ENCODE measurements around the gene CDH4.

The CDH4 gene

GRCh38 chr20:61324906-61325305, 72.8 kb downstream of the CDH4 start:
- Mint-ChIP-seq H3K27ac (no peak overlapping the region), H3K9me3 (no peaks in the 10 kb centered on the region), H3K36me3 (ENCODE audit: low read depth) (no peaks in the 10 kb centered on the region), H3K4me1 (ENCODE audit: low read depth) (no peaks in the 10 kb centered on the region), H3K4me3 (no peak overlapping the region), H3K27me3 (no peaks in the 10 kb centered on the region)
- intact Hi-C loops (cut with micrococcal nuclease), result no loop called here

DNA sequence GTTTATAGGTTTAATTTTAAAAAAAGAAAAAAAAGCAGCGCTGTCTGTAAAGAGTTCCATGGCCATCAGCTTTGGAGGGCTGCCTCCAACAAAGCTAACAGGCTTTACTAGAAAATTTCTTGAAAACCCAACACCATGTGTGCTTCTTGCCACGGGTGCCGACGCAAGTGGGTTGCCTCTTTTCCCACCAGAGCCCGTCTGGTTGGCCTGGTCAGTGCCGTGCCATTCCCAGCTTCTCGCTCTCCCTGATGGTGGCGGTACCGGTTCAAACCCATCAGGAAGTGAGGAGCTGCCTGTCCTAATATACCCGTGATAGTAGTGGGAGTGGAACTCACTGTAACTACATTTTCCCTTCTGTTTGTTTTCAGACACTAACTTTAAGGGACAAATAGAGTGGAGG, 73.7 kb downstream of the CDH4 start:
- H3K27ac Mint-ChIP-seq, result no peak overlapping the region
- no peaks in the 10 kb centered on the region for H3K27me3 Mint-ChIP-seq
- no peaks in the 10 kb centered on the region for H3K9me3 Mint-ChIP-seq
- no peak overlapping the region for H3K4me3 Mint-ChIP-seq
- intact Hi-C loops (cut with micrococcal nuclease), result no loop called here
- no peaks in the 10 kb centered on the region for H3K4me1 Mint-ChIP-seq (ENCODE audit: low read depth)
- no peaks in the 10 kb centered on the region for H3K36me3 Mint-ChIP-seq (ENCODE audit: low read depth)

- Mint-ChIP-seq H3K4me1 (ENCODE audit: low read depth) (no peaks in the 10 kb centered on the region), H3K36me3 (ENCODE audit: low read depth) (no peaks in the 10 kb centered on the region), H3K4me3 (no peak overlapping the region), H3K27ac (no peak overlapping the region), H3K9me3 (no peaks in the 10 kb centered on the region), H3K27me3 (no peaks in the 10 kb centered on the region)
- intact Hi-C loops (cut with micrococcal nuclease), result no loop called here
These were observed 77.0 kb downstream of the CDH4 start for GRCh38 chr20:61328911-61329558.

DNA sequence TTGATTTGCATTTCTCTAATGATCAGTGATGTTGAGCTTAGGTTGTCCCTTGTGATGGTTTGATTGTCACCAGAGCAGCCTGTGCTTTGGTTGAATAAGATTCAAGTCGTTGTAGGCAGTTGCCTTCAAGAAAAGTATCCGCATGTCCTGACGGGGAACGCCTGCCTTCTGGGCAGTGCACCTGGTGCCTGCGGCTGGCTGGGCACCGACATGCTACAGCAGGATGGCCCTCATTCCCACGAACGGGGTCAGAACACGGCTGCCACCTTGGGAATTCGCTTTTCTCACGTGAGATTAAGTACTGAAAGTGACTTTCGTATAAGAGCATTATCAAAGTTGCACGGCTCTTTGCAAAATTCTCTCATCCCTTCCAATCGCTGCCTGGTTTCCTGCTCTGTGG, 78.4 kb downstream of the CDH4 start:
- intact Hi-C loops (cut with micrococcal nuclease), result no loop called here
- Mint-ChIP-seq H3K36me3 (ENCODE audit: low read depth) (no peaks in the 10 kb centered on the region), H3K27me3 (no peaks in the 10 kb centered on the region), H3K4me1 (ENCODE audit: low read depth) (no peaks in the 10 kb centered on the region), H3K27ac (no peak overlapping the region), H3K9me3 (no peaks in the 10 kb centered on the region), H3K4me3 (no peak overlapping the region)

DNA sequence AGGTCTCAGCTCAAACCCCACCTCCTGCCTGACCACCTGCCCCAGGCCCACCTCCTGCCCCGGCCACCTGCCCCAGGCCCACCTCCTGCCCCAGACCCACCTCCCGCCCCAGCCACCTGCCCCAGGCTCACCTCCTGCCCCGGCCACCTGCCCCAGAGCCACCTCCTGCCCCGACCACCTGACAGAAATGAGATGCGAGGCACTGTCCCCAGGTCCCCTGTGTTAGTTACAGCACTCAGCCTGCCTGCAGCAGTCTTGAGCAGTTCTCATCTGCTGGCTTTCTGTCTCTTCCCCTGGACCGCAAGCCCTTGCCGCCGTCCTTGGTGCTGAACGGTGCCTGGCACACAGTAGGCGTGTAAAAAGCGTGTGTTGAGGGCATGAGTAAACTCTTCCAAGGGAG, 79.5 kb downstream of the CDH4 start:
- intact Hi-C loops (cut with micrococcal nuclease), result no loop called here
- Mint-ChIP-seq H3K4me3 (no peak overlapping the region), H3K4me1 (ENCODE audit: low read depth) (no peaks in the 10 kb centered on the region), H3K27ac (no peak overlapping the region), H3K27me3 (no peaks in the 10 kb centered on the region), H3K9me3 (no peaks in the 10 kb centered on the region), H3K36me3 (ENCODE audit: low read depth) (no peaks in the 10 kb centered on the region)

DNA sequence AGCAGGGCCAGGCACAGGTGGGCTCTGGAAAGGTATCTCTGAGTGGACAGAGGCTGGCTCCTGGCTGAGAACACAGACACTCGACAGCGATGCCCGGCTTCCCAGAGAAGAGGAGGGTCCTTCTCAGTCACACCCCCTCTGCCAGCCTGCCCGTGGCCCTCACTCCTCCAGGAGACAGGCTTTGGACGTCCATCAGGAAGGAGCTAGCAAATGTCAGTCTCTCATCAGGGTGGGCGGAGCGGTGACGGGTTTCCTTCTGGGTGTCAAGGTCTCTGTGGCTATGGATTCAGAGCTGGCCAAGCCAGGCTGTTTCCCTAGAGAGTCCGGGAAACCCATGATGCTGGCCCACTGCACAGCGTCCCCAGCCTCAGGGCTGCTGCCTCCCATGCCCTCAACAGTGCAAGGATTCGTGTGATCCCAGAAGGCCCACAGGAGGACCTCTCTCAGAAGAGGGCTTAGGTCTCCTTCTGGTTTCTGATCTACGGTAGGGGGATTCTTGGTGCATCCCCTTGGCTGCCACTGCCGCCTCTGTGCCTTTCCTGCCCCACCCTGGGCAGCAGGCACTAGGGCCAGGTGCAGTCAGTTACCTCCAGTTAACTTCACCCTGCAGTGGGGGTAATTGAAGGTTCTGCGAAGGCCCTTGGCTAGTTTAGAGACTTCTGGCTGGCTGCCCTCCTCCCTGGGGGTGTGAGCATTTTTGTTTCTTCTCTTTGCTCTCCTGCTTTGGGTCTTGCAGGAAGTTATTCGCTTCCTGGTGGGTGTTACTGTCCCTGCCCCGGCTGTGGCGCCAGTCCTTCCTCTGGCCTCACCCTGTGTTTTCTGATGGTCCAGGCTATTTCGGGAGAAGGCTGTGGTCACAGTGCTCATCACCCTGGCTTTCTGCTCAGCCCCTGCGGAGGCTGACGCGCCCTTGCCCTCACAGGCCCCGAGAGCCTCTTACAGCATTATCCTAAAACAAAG, 80.2 kb downstream of the CDH4 start:
- Mint-ChIP-seq H3K27ac (no peak overlapping the region), H3K4me1 (ENCODE audit: low read depth) (no peaks in the 10 kb centered on the region), H3K36me3 (ENCODE audit: low read depth) (no peaks in the 10 kb centered on the region), H3K4me3 (no peak overlapping the region), H3K9me3 (no peaks in the 10 kb centered on the region), H3K27me3 (no peaks in the 10 kb centered on the region)
- intact Hi-C loops (cut with micrococcal nuclease), result no loop called here

- H3K27ac Mint-ChIP-seq, result no peak overlapping the region
- H3K9me3 Mint-ChIP-seq, result no peaks in the 10 kb centered on the region
- intact Hi-C loops (cut with micrococcal nuclease), result no loop called here
- no peaks in the 10 kb centered on the region for H3K36me3 Mint-ChIP-seq (ENCODE audit: low read depth)
- no peaks in the 10 kb centered on the region for H3K27me3 Mint-ChIP-seq
- no peak overlapping the region for H3K4me3 Mint-ChIP-seq
- H3K4me1 Mint-ChIP-seq (ENCODE audit: low read depth), result no peaks in the 10 kb centered on the region
These were observed 81.5 kb downstream of the CDH4 start for GRCh38 chr20:61333484-61334108.

GRCh38 chr20:61340157-61340556, 88.1 kb downstream of the CDH4 start:
- intact Hi-C loops (cut with micrococcal nuclease), result no loop called here
- Mint-ChIP-seq H3K4me1 (ENCODE audit: low read depth) (no peaks in the 10 kb centered on the region), H3K36me3 (ENCODE audit: low read depth) (no peaks in the 10 kb centered on the region), H3K9me3 (no peaks in the 10 kb centered on the region), H3K27me3 (no peaks in the 10 kb centered on the region), H3K27ac (no peak overlapping the region), H3K4me3 (no peak overlapping the region)

DNA sequence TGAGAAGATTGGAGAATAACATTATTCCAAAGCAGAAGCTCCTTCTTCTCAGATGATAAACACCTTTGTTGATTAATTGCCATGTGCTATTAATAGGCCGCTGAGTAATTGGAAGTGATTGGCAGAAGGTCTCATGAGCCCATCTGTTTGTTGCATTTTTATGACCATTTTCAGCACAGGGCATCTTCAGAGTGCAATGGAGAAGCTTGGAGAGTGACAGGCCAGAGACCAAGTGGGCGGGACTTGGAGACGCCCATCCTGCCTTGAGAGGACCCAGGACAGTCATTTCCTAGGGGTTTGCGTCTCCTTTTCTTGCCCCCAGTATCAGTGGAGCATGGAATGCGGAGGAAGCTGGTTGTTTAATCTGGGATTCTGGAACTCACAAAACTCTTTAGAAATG, 89.5 kb downstream of the CDH4 start:
- Mint-ChIP-seq H3K27me3 (no peaks in the 10 kb centered on the region), H3K4me3 (no peak overlapping the region), H3K4me1 (ENCODE audit: low read depth) (no peaks in the 10 kb centered on the region), H3K36me3 (ENCODE audit: low read depth) (no peaks in the 10 kb centered on the region), H3K27ac (no peak overlapping the region), H3K9me3 (no peaks in the 10 kb centered on the region)
- intact Hi-C loops (cut with micrococcal nuclease), result no loop called here

DNA sequence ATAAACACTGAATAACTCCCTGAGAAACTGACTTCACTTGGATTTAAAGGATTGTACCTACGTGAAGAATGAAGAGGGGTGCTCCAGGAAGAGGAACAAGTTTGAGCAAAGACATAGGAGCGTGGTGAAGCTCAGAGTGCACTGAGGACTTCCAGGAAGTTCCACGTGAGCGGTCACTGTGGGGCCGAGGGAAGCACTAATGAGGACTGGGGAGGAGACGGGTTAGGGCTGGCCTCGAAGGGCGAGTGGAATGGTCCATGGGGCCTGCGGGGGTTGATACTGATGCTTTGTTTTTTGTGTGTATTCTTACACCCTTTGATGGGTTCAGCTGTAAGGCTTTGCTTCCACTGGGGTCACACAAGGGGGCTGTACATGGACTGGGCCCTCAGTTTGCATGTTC, 91.9 kb downstream of the CDH4 start:
- H3K9me3 Mint-ChIP-seq, result no peaks in the 10 kb centered on the region
- no peak overlapping the region for H3K4me3 Mint-ChIP-seq
- no peak overlapping the region for H3K27ac Mint-ChIP-seq
- H3K36me3 Mint-ChIP-seq (ENCODE audit: low read depth), result no peaks in the 10 kb centered on the region
- H3K4me1 Mint-ChIP-seq (ENCODE audit: low read depth), result no peaks in the 10 kb centered on the region
- H3K27me3 Mint-ChIP-seq, result no peaks in the 10 kb centered on the region
- intact Hi-C loops (cut with micrococcal nuclease), result no loop called here

- no peaks in the 10 kb centered on the region for H3K36me3 Mint-ChIP-seq (ENCODE audit: low read depth)
- H3K9me3 Mint-ChIP-seq, result no peaks in the 10 kb centered on the region
- no peaks in the 10 kb centered on the region for H3K4me1 Mint-ChIP-seq (ENCODE audit: low read depth)
- no peak overlapping the region for H3K27ac Mint-ChIP-seq
- intact Hi-C loops (cut with micrococcal nuclease), result no loop called here
- H3K4me3 Mint-ChIP-seq, result no peak overlapping the region
- H3K27me3 Mint-ChIP-seq, result no peaks in the 10 kb centered on the region
These were observed 93.6 kb downstream of the CDH4 start for GRCh38 chr20:61345656-61346055.

DNA sequence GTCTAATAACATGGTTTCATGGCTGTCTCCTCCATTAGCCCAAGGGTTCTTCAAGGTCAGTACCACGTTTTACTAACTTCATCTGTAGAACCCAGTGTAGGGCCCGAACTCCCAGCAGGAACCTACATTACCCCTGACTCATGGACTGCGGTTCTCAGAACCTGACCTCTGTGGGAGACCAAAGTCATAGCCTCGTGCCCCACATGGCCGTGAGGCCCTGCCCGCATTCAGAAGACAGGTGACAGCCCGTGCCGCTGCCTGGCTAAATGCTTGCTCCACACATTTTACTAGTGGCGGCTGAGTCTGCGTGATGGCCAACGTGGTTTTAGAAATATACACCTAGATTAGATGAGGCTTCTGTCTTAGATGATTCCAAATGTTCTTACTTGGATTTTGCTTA, 94.9 kb downstream of the CDH4 start:
- no peaks in the 10 kb centered on the region for H3K27me3 Mint-ChIP-seq
- no peaks in the 10 kb centered on the region for H3K9me3 Mint-ChIP-seq
- intact Hi-C loops (cut with micrococcal nuclease), result no loop called here
- no peaks in the 10 kb centered on the region for H3K36me3 Mint-ChIP-seq (ENCODE audit: low read depth)
- no peak overlapping the region for H3K27ac Mint-ChIP-seq
- no peaks in the 10 kb centered on the region for H3K4me1 Mint-ChIP-seq (ENCODE audit: low read depth)
- H3K4me3 Mint-ChIP-seq, result no peak overlapping the region

- intact Hi-C loops (cut with micrococcal nuclease), result no loop called here
- no peak overlapping the region for H3K4me3 Mint-ChIP-seq
These were observed 95.4 kb downstream of the CDH4 start for GRCh38 chr20:61347443-61347842.

DNA sequence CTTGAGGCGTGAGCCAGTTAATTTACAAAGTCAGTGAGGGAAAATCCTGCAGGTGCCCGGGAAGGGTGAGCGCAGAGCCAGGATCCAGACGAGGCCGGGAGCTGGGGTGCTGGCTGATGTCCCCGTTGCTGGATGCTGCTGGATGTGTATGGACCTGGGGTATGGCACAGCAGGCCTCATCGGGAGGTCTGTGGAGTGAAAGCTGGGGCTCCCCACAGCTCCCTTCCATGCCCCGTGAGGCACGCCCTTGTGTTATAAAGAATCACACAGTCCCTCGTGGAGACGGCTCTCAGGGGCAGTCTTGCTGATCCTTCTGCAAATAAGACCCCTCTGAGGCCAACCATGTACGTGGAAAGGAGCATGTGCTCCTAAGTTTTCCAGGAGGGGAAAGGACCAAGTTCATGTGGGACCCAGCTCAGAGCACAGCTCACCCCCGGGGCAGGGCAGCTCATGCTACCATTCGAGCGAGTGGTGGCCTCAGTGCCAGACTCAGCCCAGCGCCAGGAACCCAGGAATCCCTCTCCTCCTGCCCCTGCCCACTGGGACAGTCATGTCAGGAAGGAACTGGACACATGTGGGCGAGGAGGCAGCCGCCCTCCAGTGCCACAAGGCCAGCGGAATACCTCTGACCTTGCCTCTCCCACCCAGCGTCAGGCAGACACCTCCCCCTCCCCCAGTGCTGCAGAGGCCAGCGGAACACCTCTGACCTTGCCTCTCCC, 97.5 kb downstream of the CDH4 start:
- intact Hi-C loops (cut with micrococcal nuclease), result no loop called here
- no peaks in the 10 kb centered on the region for H3K9me3 Mint-ChIP-seq
- no peak overlapping the region for H3K27ac Mint-ChIP-seq
- H3K36me3 Mint-ChIP-seq (ENCODE audit: low read depth), result no peaks in the 10 kb centered on the region
- peaks cover 8% of the 10 kb centered on the region for H3K27me3 Mint-ChIP-seq
- H3K4me3 Mint-ChIP-seq, result no peak overlapping the region
- H3K4me1 Mint-ChIP-seq (ENCODE audit: low read depth), result no peaks in the 10 kb centered on the region

More at GRCh38 chr20:61347443-61347842, 95.4 kb downstream of the CDH4 start:
- Mint-ChIP-seq H3K36me3 (ENCODE audit: low read depth) (no peaks in the 10 kb centered on the region), H3K27me3 (peaks cover under 1% of the 10 kb centered on the region), H3K4me1 (ENCODE audit: low read depth) (no peaks in the 10 kb centered on the region), H3K9me3 (no peaks in the 10 kb centered on the region), H3K27ac (no peak overlapping the region)

Data from dendritic cell treated with granulocyte-macrophage colony-stimulating factor and Interleukin-4, amounts not matched to agents 40 ng/mL and 50 ng/mL, for 4 days (primary cell).